ENCODE results near the gene NEK3.
"Not testable (repeated sequence)": the region's sequence is repeated elsewhere in the genome, so short reads cannot be mapped to it uniquely, and the experiment has no call there.

The NEK3 gene

GRCh38 chr13:52159159-52159982 lies at the start of gene NEK3:
NEK3 (minus strand) TSS chr13:52159597; CDS start chr13:52156191, 3,406 bp downstream.
- DNase-seq: peak; percentile 24 to 72 (median 44)

- not testable (repeated sequence) for DNase-seq
Measured at GRCh38 chr13:52208384-52208783, 49.0 kb upstream of the NEK3 start.

GRCh38 chr13:52207896-52208295 lies 48.5 kb upstream of the NEK3 start:
- DNase-seq: not testable (repeated sequence)

GRCh38 chr13:52207337-52207736 lies 47.9 kb upstream of the NEK3 start:
- not testable (repeated sequence) for DNase-seq

GRCh38 chr13:52204546-52204945 lies 45.1 kb upstream of the NEK3 start:
- DNase-seq: not testable (repeated sequence)

- DNase-seq: not testable (repeated sequence)
Measured at GRCh38 chr13:52203864-52204263, 44.5 kb upstream of the NEK3 start.

GRCh38 chr13:52202506-52202905 lies 43.1 kb upstream of the NEK3 start:
- DNase-seq: not testable (repeated sequence)

GRCh38 chr13:52201439-52202193 lies 42.2 kb upstream of the NEK3 start:
- DNase-seq: peak in 4 of 6 experiments; percentile 10 to 49 (median 36)

- DNase-seq: peak; percentile 13 to 57 (median 37)
Measured at GRCh38 chr13:52195401-52195837, 36.0 kb upstream of the NEK3 start.

- peak; percentile 71 to 89 (median 80) for DNase-seq
Measured at GRCh38 chr13:52194184-52194868, 34.9 kb upstream of the NEK3 start.

- peak in 2 of 6 experiments; percentile 19 to 22 for DNase-seq
Measured at GRCh38 chr13:52193587-52194183, 34.3 kb upstream of the NEK3 start.

- not testable (repeated sequence) for DNase-seq
Measured at GRCh38 chr13:52187424-52188187, 28.2 kb upstream of the NEK3 start.

- no peak for DNase-seq
Measured at GRCh38 chr13:52187029-52187423, 27.6 kb upstream of the NEK3 start.

- DNase-seq: not testable (repeated sequence)
Measured at GRCh38 chr13:52181316-52181954, 22.0 kb upstream of the NEK3 start.

GRCh38 chr13:52179925-52180324 lies 20.5 kb upstream of the NEK3 start:
- no peak for DNase-seq

- no peak for DNase-seq
Measured at GRCh38 chr13:52177276-52177675, 17.9 kb upstream of the NEK3 start.

- DNase-seq: not testable (repeated sequence)
Measured at GRCh38 chr13:52173970-52174369, 14.6 kb upstream of the NEK3 start.

- no peak for DNase-seq
Measured at GRCh38 chr13:52173373-52173772, 14.0 kb upstream of the NEK3 start.

GRCh38 chr13:52171686-52172085 lies 12.3 kb upstream of the NEK3 start:
- not testable (repeated sequence) for DNase-seq

- DNase-seq: not testable (repeated sequence)
Measured at GRCh38 chr13:52170828-52171391, 11.5 kb upstream of the NEK3 start.

- no peak for DNase-seq
Measured at GRCh38 chr13:52169839-52170238, 10.4 kb upstream of the NEK3 start.
